K562 (cell line): ENCODE results near the gene SCPEP1. TPM values are rescaled to one million over a fixed set of nuclear protein-coding genes. Genes with fewer than 3 reads are reported as not detected.

ENCODE experiments used
- ATAC-seq: fragments of 200-7000 bp; cut with Tn5 transposase; 3 replicates; pipeline ENCODE4 v1.9.1; 2020; ENCODE audit warnings: moderate library complexity
- BruUV-seq: library from RNA; stranded (reverse); fragments of 400-500 nt; replicated peaks from 2 replicates; lab custom pipeline; 2021; lab: Mats Ljungman, UMichigan
- CTCF ChIA-PET: fragments of 300-600 bp; formaldehyde crosslinking; extraction: SDS; loops from one replicate; lab custom pipeline; 2021; ENCODE audit warnings: low intra/inter-chr PET ratio; lab: Yijun Ruan, JAX
- POLR2A ChIA-PET: fragments of 300-600, 350-650 bp; sonication (Branson Sonifier 250); formaldehyde crosslinking; extraction: SDS; loops from one replicate; lab custom pipeline; 2021; ENCODE audit warnings: antibody characterized with exemption, inconsistent platforms; lab: Yijun Ruan, JAX
- DNase-seq, 4 experiments: peaks; one replicate each; pipeline versions ENCODE4 v3.0.0 to v3.0.0-alpha.2; 2011 to 2018; ENCODE audit warnings: low spot score in 3 of 4, mixed read lengths in 3 of 4; ENCODE audit errors: extremely low read depth in 1 of 4
- FAIRE-seq: peaks from 2 replicates; lab custom pipeline; 2011; peaks lifted over from hg19 to GRCh38; lab: Jason Lieb, UNC
- H2AFZ ChIP-seq: 2 replicates; pipeline ENCODE4 v1.6.0; 2011; ENCODE audit warnings: low read depth, low read length, control low read depth, inconsistent platforms
- H3K27ac ChIP-seq: fragments of 200-600 bp; 3 replicates; pipeline ENCODE4 v1.8.0; 2011; ENCODE audit warnings: low read depth, mild to moderate bottlenecking, control low read depth, inconsistent platforms, low read length, moderate library complexity, mixed read lengths; ENCODE audit errors: extremely low read depth
- H3K27me3 ChIP-seq, 2 experiments: fragments of 300-600 bp in 1 of 2; 2 replicates in 1 of 2; 3 replicates in 1 of 2; pipeline versions ENCODE4 v1.6.0 to v1.8.0; 2011; ENCODE audit warnings: inconsistent platforms in 2 of 2, low read length in 2 of 2, mild to moderate bottlenecking in 1 of 2, mixed read lengths in 1 of 2, moderate library complexity in 1 of 2; ENCODE audit not compliant: control insufficient read depth in 2 of 2, insufficient read depth in 2 of 2
- H3K36me3 ChIP-seq: fragments of 300-600 bp; 3 replicates; pipeline ENCODE4 v1.8.0; 2011; ENCODE audit warnings: mild to moderate bottlenecking, low read length, inconsistent platforms; ENCODE audit not compliant: control insufficient read depth, insufficient read depth
- H3K4me1 ChIP-seq, 2 experiments: fragments of 200-600 bp in 1 of 2; replicated peaks in 1 of 2; 2 replicates in 1 of 2; 3 replicates in 1 of 2; pipeline versions ENCODE4 v1.5.1 to v1.8.0; 2011; ENCODE audit warnings: inconsistent platforms in 2 of 2, low read length in 2 of 2, mild to moderate bottlenecking in 1 of 2, mixed read lengths in 1 of 2, moderate library complexity in 1 of 2; ENCODE audit not compliant: control insufficient read depth in 2 of 2, insufficient read depth in 2 of 2
- H3K4me2 ChIP-seq: 2 replicates; pipeline ENCODE4 v1.6.1; 2011; ENCODE audit warnings: low read length, control low read depth, inconsistent platforms, mixed read lengths; ENCODE audit not compliant: insufficient read depth
- H3K4me3 ChIP-seq: fragments of 200-600 bp; sonication (generic), shearing (Covaris generic); 2 replicates; pipeline ENCODE4 v1.5.1; 2016; ENCODE audit warnings: control low read depth, inconsistent platforms
- H3K79me2 ChIP-seq: fragments of 200-600 bp; 3 replicates; pipeline ENCODE4 v1.8.0; 2011; ENCODE audit warnings: low read length, inconsistent platforms; ENCODE audit not compliant: control insufficient read depth, insufficient read depth
- H3K9ac ChIP-seq, 2 experiments: 2 replicates each; pipeline versions ENCODE4 v1.6.0 to v1.6.1; 2011; ENCODE audit warnings: low read depth in 2 of 2, low read length in 2 of 2, control low read depth in 1 of 2, inconsistent platforms in 1 of 2, mild to moderate bottlenecking in 1 of 2, mixed read lengths in 1 of 2; ENCODE audit not compliant: insufficient read depth in 1 of 2
- H3K9me1 ChIP-seq: one replicate; pipeline ENCODE4 v1.6.0; 2011; ENCODE audit warnings: inconsistent platforms, mild to moderate bottlenecking, low read length, moderate library complexity; ENCODE audit not compliant: control insufficient read depth, insufficient read depth
- H3K9me3 ChIP-seq: replicated peaks from 2 replicates; pipeline ENCODE4 v1.5.1; 2011; ENCODE audit warnings: low read depth, low read length, inconsistent platforms; ENCODE audit not compliant: control insufficient read depth, insufficient read depth
- H4K20me1 ChIP-seq: replicated peaks from 2 replicates; pipeline ENCODE4 v1.6.1; 2011; ENCODE audit warnings: low read length, inconsistent platforms, mixed read lengths; ENCODE audit not compliant: control insufficient read depth, insufficient read depth
- DPF2 ChIP-seq: fragments of 450-650 bp; IDR thresholded peaks from 2 replicates; pipeline ENCODE4 v1.6.1; 2016
- FOXP4 ChIP-seq: sonication (generic); formaldehyde crosslinking; IDR thresholded peaks from 2 replicates; pipeline ENCODE4 v1.8.0; 2022; ENCODE audit warnings: mild to moderate bottlenecking, missing genetic modification reagents, borderline replicate concordance
- NR1H2 ChIP-seq: sonication (generic); formaldehyde crosslinking; IDR thresholded peaks from 2 replicates; pipeline ENCODE4 v1.4.0; 2020; ENCODE audit warnings: mild to moderate bottlenecking, missing genetic modification reagents
- POU5F1 ChIP-seq: fragments of 150-350 bp; IDR thresholded peaks from 2 replicates; pipeline ENCODE4 v1.6.1; 2014; ENCODE audit warnings: borderline replicate concordance, low read length, low read depth, mild to moderate bottlenecking; ENCODE audit not compliant: partially characterized antibody
- ZNF165 ChIP-seq: fragments of 250-450 bp; sonication (Bioruptor Pico); IDR thresholded peaks from 2 replicates; pipeline ENCODE4 v1.4.0; 2020; ENCODE audit warnings: borderline replicate concordance
- ZNF175 ChIP-seq: fragments of 200-800 bp; sonication (Bioruptor generic); IDR thresholded peaks from 2 replicates; pipeline ENCODE4 v1.6.1; 2016; ENCODE audit warnings: low read depth, mild to moderate bottlenecking, missing genetic modification characterization, missing compliant biosample characterization
- ZNF512 ChIP-seq: IDR thresholded peaks from 2 replicates; pipeline ENCODE4 v1.6.1; 2016; ENCODE audit warnings: missing genetic modification characterization, missing compliant biosample characterization
- WGBS: fragments of 100-300 bp; shearing (Covaris generic); methylation state at CpG from one replicate; pipeline ENCODE4 v1.1.6; 2016; ENCODE audit warnings: low coverage, mixed read lengths; ENCODE audit not compliant: insufficient coverage; ENCODE audit errors: missing lambda C conversion rate; 5-methylcytosine and 5-hydroxymethylcytosine counted together
- in situ Hi-C: fragments of 300-500 bp; cut with MboI; formaldehyde crosslinking; loops from 4 replicates; pipeline ENCODE4 v1.15.0; 2018; ENCODE audit warnings: inconsistent platforms, mixed read lengths
- intact Hi-C: fragments of 100-400 bp; cut with micrococcal nuclease; formaldehyde crosslinking; loops from 2 replicates; pipeline ENCODE4 v1.14.2; 2022
- polyA plus RNA-seq, 8 experiments: library from polyadenylated mRNA; depleted of rRNA in 4 of 8; stranded (reverse) in 5 of 8; unstranded in 3 of 8; fragments of >200 nt; fragmentation: Nextera tagmentation in 2 of 8; fragmentation: Illumina TruSeq in 1 of 8; extraction: Ambion mirVana in 2 of 8; extraction: Trizol in 1 of 8; gene quantifications; 2 replicates each; pipeline versions ENCODE4 v1.2.1 to v1.2.3, GENCODE V29; 2011 to 2014; ENCODE audit warnings: inconsistent platforms in 1 of 8, missing spikeins in 1 of 8
- total RNA-seq, 7 experiments: library from RNA; depleted of rRNA in 6 of 7; stranded (reverse); fragments of >200 nt in 6 of 7; fragmentation: Illumina TruSeq in 2 of 7; extraction: Trizol in 2 of 7; gene quantifications; 2 replicates each; pipeline versions ENCODE4 v1.2.1 to v1.2.3, GENCODE V29; 2011 to 2021; ENCODE audit warnings: low replicate concordance in 1 of 7

Gene SCPEP1
- total and polyA plus RNA-seq, 9 of the 15 experiments (the other 6 are each of a cell fraction or from before 2014, with no cell fraction given): 5.1 to 14.8 (median 7.2) TPM

- no peaks in the 10 kb centered on the region for H3K79me2 ChIP-seq
- no peak overlapping the region for H3K4me2 ChIP-seq
- no peaks in the 10 kb centered on the region for H3K27me3 ChIP-seq
- no peak overlapping the region for H2AFZ ChIP-seq
- BruUV-seq: no TSS peak
- no peaks in the 10 kb centered on the region for H3K9me1 ChIP-seq
- no peaks in the 10 kb centered on the region for H4K20me1 ChIP-seq
- FAIRE-seq (no peak), DNase-seq (no peak), ATAC-seq (no peak)
- no peak overlapping the region for H3K4me3 ChIP-seq
- H3K27ac ChIP-seq: no peak overlapping the region
- in situ Hi-C loops (no loop called here), intact Hi-C loops (no loop called here)
- 0 out of 5 replicates have a peak, but pooled peaks cover 0 to 3% of the 10 kb centered on the region in 2 experiments for H3K4me1 ChIP-seq
- H3K9me3 ChIP-seq: no peaks in the 10 kb centered on the region
- no peak overlapping the region for H3K9ac ChIP-seq
- POLR2A ChIA-PET: interaction anchor here (0.5 kb wide), 1 partner anchor 502 kb away, joined by 4 read pairs; no protein-coding TSS in a partner anchor
- WGBS: 30% methylated on average over 2 of the region's 2 CpGs
- CTCF ChIA-PET: no interaction called here
- no peaks in the 10 kb centered on the region; the same call in 2 of the 3 replicates for H3K36me3 ChIP-seq
- TF ChIP-seq NR1H2: no peak
- TF ChIP-seq ZNF175: no peak
- no peak for TF ChIP-seq POU5F1
- TF ChIP-seq DPF2: no peak
- TF ChIP-seq FOXP4 (CRISPR knock-in tag): no peak
- no peak for TF ChIP-seq ZNF512 (tag)
- no peak for TF ChIP-seq ZNF165
Measured at GRCh38 chr17:56997313-56997712, 19.4 kb downstream of the SCPEP1 start.
